Tibial nerve (tissue), 4 donors: Measurements from ENCODE around the gene SFMBT1. TPM values are rescaled to one million over a fixed set of nuclear protein-coding genes. Genes with fewer than 3 reads are reported as not detected.

Experiments
- DNase-seq, 2 donors: peaks; one replicate each; pipeline ENCODE4 v3.0.0-alpha.2; 2019; ENCODE audit warnings: low spot score in 2 of 2
- H3K27ac ChIP-seq, 4 donors: fragments of 200-600 bp; sonication (generic) in 3 of 4; one replicate each; pipeline ENCODE4 v1.5.1; 2017 to 2019; ENCODE audit warnings: mild to moderate bottlenecking in 1 of 4
- H3K27me3 ChIP-seq, 2 donors: fragments of 200-600 bp; sonication (generic) in 1 of 2; one replicate each; pipeline versions ENCODE4 v1.5.1 to v1.6.0; 2017 to 2019
- H3K36me3 ChIP-seq, 3 donors: fragments of 200-600 bp; sonication (generic); one replicate each; pipeline ENCODE4 v1.5.1; 2018 to 2019
- H3K4me1 ChIP-seq, 4 donors: fragments of 200-600 bp; sonication (generic) in 3 of 4; one replicate each; pipeline ENCODE4 v1.5.1; 2017 to 2019
- H3K4me3 ChIP-seq, 4 donors: fragments of 200-600 bp; sonication (generic) in 3 of 4; one replicate each; pipeline ENCODE4 v1.5.1; 2017 to 2019; ENCODE audit warnings: mild to moderate bottlenecking in 1 of 4, moderate library complexity in 1 of 4
- H3K9me3 ChIP-seq, 4 donors: fragments of 200-600 bp; sonication (generic) in 3 of 4; one replicate each; pipeline ENCODE4 v1.5.1; 2017 to 2019
- CTCF ChIP-seq, 5 experiments: fragments of 200-600 bp in 3 of 5; fragments of 450-650 bp in 2 of 5; sonication (generic) in 3 of 5; IDR thresholded peaks; one replicate each; pipeline ENCODE4 v1.5.1; 2016 to 2019; ENCODE audit warnings: antibody characterized with exemption in 5 of 5, mild to moderate bottlenecking in 3 of 5, moderate library complexity in 2 of 5
- EP300 ChIP-seq, 2 donors: sonication (generic); formaldehyde crosslinking; IDR thresholded peaks; one replicate each; pipeline ENCODE4 v1.6.1; 2017; ENCODE audit warnings: antibody characterized with exemption in 2 of 2, mild to moderate bottlenecking in 1 of 2
- POLR2A ChIP-seq, 2 donors: fragments of 450-650 bp; IDR thresholded peaks; one replicate each; pipeline ENCODE4 v1.6.1; 2017; ENCODE audit warnings: antibody characterized with exemption in 2 of 2, mild to moderate bottlenecking in 2 of 2, moderate library complexity in 2 of 2
- WGBS, 2 donors: methylation state at CpG; one replicate each; pipeline ENCODE4 v1.1.5; 2018; 5-methylcytosine and 5-hydroxymethylcytosine counted together
- total RNA-seq, 4 donors: library from RNA; depleted of rRNA; stranded (reverse); fragments of >200 nt; gene quantifications; one replicate each; pipeline ENCODE4 v1.1.0, GENCODE V29; 2016

SFMBT1 gene
- total RNA-seq, 4 donors from 2014 or later = 15.5 to 31.2 (median 18.2) TPM

- H3K27me3 ChIP-seq = no peaks in the 10 kb centered on the region
- no peaks in the 10 kb centered on the region for H3K9me3 ChIP-seq
- no peak overlapping the region for H3K27ac ChIP-seq
- WGBS, 2 donors = 60 to 75% methylated on average over 3 of the region's 3 CpGs
- H3K36me3 ChIP-seq = peaks cover 0 to 80% (median 0%) of the 10 kb centered on the region in 3 donors
- no peaks in the 10 kb centered on the region for H3K4me1 ChIP-seq
- no peak for TF ChIP-seq POLR2A (IDR thresholded peaks at IDR 0.05)
- TF ChIP-seq EP300 (IDR thresholded peaks at IDR 0.05) = no peak
- TF ChIP-seq CTCF (IDR thresholded peaks at IDR 0.05) = no peak
- DNase-seq = no peak
- no peak overlapping the region for H3K4me3 ChIP-seq
These were observed 128.8 kb downstream of the SFMBT1 start for GRCh38 chr3:52917044-52917443.

DNA sequence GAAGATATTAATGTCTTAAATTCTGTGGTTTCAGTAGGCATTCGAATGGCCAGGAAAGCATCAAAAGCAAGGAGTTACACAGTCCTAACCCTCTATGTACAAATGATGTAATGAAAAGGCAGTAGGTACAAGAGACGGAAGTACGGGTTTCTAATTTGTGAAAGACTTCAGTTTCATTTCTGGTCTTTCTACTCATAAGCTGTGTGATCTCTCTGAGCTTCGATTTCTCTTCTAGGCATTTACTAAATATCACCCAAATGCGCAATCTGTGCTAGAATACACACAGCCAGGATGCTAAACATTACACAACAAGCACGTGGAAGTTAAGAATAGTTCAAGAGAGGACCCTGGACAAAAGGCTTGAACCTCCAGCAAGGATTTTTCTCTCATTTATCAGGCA, 130.6 kb downstream of the SFMBT1 start:
- Histone ChIP-seq H3K36me3 (peaks cover 0 to 76% (median 0%) of the 10 kb centered on the region in 3 donors), H3K9me3 (no peaks in the 10 kb centered on the region), H3K27me3 (no peaks in the 10 kb centered on the region), H3K27ac (no peak overlapping the region), H3K4me3 (no peak overlapping the region), H3K4me1 (no peaks in the 10 kb centered on the region)
- DNase-seq = no peak
- 84 to 89% methylated on average over 6 of the region's 6 CpGs for WGBS, 2 donors
- peak in 1 of 2 donors; percentile 7 for TF ChIP-seq EP300 (IDR thresholded peaks at IDR 0.05)
- TF ChIP-seq POLR2A (IDR thresholded peaks at IDR 0.05) = no peak

GRCh38 chr3:52912885-52913731, 132.8 kb downstream of the SFMBT1 start:
- H3K4me3 ChIP-seq = no peak overlapping the region
- H3K4me1 ChIP-seq = no peaks in the 10 kb centered on the region
- H3K27me3 ChIP-seq = no peaks in the 10 kb centered on the region
- no peak overlapping the region for H3K27ac ChIP-seq
- peaks cover 0 to 72% (median 0%) of the 10 kb centered on the region in 3 donors for H3K36me3 ChIP-seq
- DNase-seq = no peak
- TF ChIP-seq CTCF (IDR thresholded peaks at IDR 0.05) (no peak), POLR2A (IDR thresholded peaks at IDR 0.05) (no peak), EP300 (IDR thresholded peaks at IDR 0.05) (no peak)
- no peaks in the 10 kb centered on the region for H3K9me3 ChIP-seq
- 78 to 79% methylated on average over 9 of the region's 9 CpGs for WGBS, 2 donors

DNA sequence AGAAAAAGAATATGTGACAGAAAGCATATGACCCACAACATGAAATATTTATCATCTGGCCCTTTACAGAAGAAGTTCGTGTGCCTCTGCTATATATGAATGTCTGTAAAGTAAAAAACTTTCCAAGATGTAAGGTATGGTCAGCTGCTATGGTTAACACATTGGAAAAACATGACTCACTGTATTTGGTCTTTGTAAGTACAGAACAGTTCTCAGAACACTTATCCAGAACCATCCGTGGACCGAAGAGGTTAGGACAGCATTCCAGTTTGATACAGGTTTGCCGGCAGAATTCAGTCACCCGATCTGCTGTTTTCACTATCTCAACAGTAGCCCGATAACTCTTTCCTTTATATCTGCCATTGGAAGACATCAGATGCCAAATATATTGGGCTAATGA, 135.1 kb downstream of the SFMBT1 start:
- Histone ChIP-seq H3K36me3 (peaks cover 0 to 80% (median 0%) of the 10 kb centered on the region in 3 donors), H3K9me3 (no peaks in the 10 kb centered on the region), H3K27ac (no peak overlapping the region), H3K4me1 (no peaks in the 10 kb centered on the region), H3K27me3 (no peaks in the 10 kb centered on the region), H3K4me3 (no peak overlapping the region)
- TF ChIP-seq EP300 (IDR thresholded peaks at IDR 0.05) (no peak), CTCF (IDR thresholded peaks at IDR 0.05) (no peak), POLR2A (IDR thresholded peaks at IDR 0.05) (no peak)
- no peak for DNase-seq
- 93% methylated on average over 6 of the region's 6 CpGs for WGBS, 2 donors

- Histone ChIP-seq H3K36me3 (peaks cover 0 to 73% (median 0%) of the 10 kb centered on the region in 3 donors), H3K27ac (no peak overlapping the region), H3K27me3 (no peaks in the 10 kb centered on the region), H3K4me3 (no peak overlapping the region), H3K9me3 (no peaks in the 10 kb centered on the region), H3K4me1 (no peaks in the 10 kb centered on the region)
- TF ChIP-seq POLR2A (IDR thresholded peaks at IDR 0.05) = no peak
- no peak for TF ChIP-seq EP300 (IDR thresholded peaks at IDR 0.05)
- no peak for TF ChIP-seq CTCF (IDR thresholded peaks at IDR 0.05)
- DNase-seq = no peak
- WGBS, 2 donors = 86 to 88% methylated on average over 5 of the region's 5 CpGs
These were observed 138.4 kb downstream of the SFMBT1 start for GRCh38 chr3:52907497-52907896.
